GM19025 (cell line): ENCODE results near the gene BCKDHB.

Source experiments
- ATAC-seq: cut with Tn5 transposase; IDR thresholded peaks from one replicate; pipeline ENCODE4 v1.9.1; 2021; ENCODE audit warnings: mild to moderate bottlenecking, low read depth, moderate library complexity; ENCODE audit not compliant: unreplicated experiment

The BCKDHB gene

GRCh38 chr6:80319196-80319595, 212.7 kb downstream of the BCKDHB start:
- no peak for ATAC-seq

GRCh38 chr6:80321011-80321410, 214.5 kb downstream of the BCKDHB start:
- no peak for ATAC-seq

GRCh38 chr6:80325742-80326141, 219.3 kb downstream of the BCKDHB start:
- ATAC-seq, result no peak

- no peak for ATAC-seq
Observed at GRCh38 chr6:80328652-80329051, 222.2 kb downstream of the BCKDHB start.

GRCh38 chr6:80329496-80329895, 223.0 kb downstream of the BCKDHB start:
- no peak for ATAC-seq

GRCh38 chr6:80330961-80331360, 224.5 kb downstream of the BCKDHB start:
- no peak for ATAC-seq

- ATAC-seq, result no peak
Observed at GRCh38 chr6:80331522-80331921, 225.1 kb downstream of the BCKDHB start.

- no peak for ATAC-seq
Observed at GRCh38 chr6:80331974-80332373, 225.5 kb downstream of the BCKDHB start.

- no peak for ATAC-seq
Observed at GRCh38 chr6:80333342-80333741, 226.9 kb downstream of the BCKDHB start.

- no peak for ATAC-seq
Observed at GRCh38 chr6:80335121-80335531, 228.7 kb downstream of the BCKDHB start.

- no peak for ATAC-seq
Observed at GRCh38 chr6:80336911-80337310, 230.4 kb downstream of the BCKDHB start.

- no peak for ATAC-seq
Observed at GRCh38 chr6:80338201-80338836, 231.8 kb downstream of the BCKDHB start.

- no peak for ATAC-seq
Observed at GRCh38 chr6:80339421-80339820, 232.9 kb downstream of the BCKDHB start.

GRCh38 chr6:80340280-80340679, 233.8 kb downstream of the BCKDHB start:
- ATAC-seq, result no peak

- no peak for ATAC-seq
Observed at GRCh38 chr6:80340686-80341085, 234.2 kb downstream of the BCKDHB start.

GRCh38 chr6:80341330-80341729, 234.9 kb downstream of the BCKDHB start:
- no peak for ATAC-seq

GRCh38 chr6:80343511-80343910, 237.0 kb downstream of the BCKDHB start:
- no peak for ATAC-seq

GRCh38 chr6:80347101-80347500, 240.6 kb downstream of the BCKDHB start:
- ATAC-seq, result no peak

- ATAC-seq, result no peak
Observed at GRCh38 chr6:80348263-80348662, 241.8 kb downstream of the BCKDHB start.

GRCh38 chr6:80356000-80356399, 249.5 kb downstream of the BCKDHB start:
- no peak for ATAC-seq

- ATAC-seq, result no peak
Observed at GRCh38 chr6:80356545-80356944, 250.1 kb downstream of the BCKDHB start.

- no peak for ATAC-seq
Observed at GRCh38 chr6:80357081-80357480, 250.6 kb downstream of the BCKDHB start.

GRCh38 chr6:80357674-80358073, 251.2 kb downstream of the BCKDHB start:
- ATAC-seq, result no peak
